Prostate gland (tissue), 2 donors: Measurements from ENCODE around the gene TMPRSS9.

ENCODE experiments used
- CTCF ChIP-seq, 4 experiments: fragments of 200-600 bp in 2 of 4; fragments of 450-650 bp in 2 of 4; sonication (generic) in 2 of 4; IDR thresholded peaks; 1 replicate in 3 of 4; 2 replicates in 1 of 4; pipeline ENCODE4 v1.5.1; 2016 to 2019; ENCODE audit warnings: antibody characterized with exemption in 4 of 4, mild to moderate bottlenecking in 2 of 4, moderate library complexity in 2 of 4
- POLR2A ChIP-seq: fragments of 450-650 bp; IDR thresholded peaks from one replicate; pipeline ENCODE4 v1.6.1; 2016; ENCODE audit warnings: antibody characterized with exemption, mild to moderate bottlenecking
- POLR2AphosphoS5 ChIP-seq: sonication (generic); formaldehyde crosslinking; IDR thresholded peaks from one replicate; pipeline ENCODE4 v1.6.1; 2017; ENCODE audit warnings: antibody characterized with exemption

GRCh38 chr19:2428756-2429711, 69.0 kb downstream of the TMPRSS9 start:
- TF ChIP-seq POLR2AphosphoS5 (no peak), CTCF (IDR thresholded peaks at IDR 0.05) (no peak), POLR2A (no peak)
